A673 (cell line): Measurements from ENCODE around the gene CCDC158. TPM values are rescaled to one million over a fixed set of nuclear protein-coding genes. Genes with fewer than 3 reads are reported as not detected.

ENCODE experiments used
- BruUV-seq: library from RNA; stranded (reverse); fragments of 400-500 nt; replicated peaks from 2 replicates; lab custom pipeline; 2021; lab: Mats Ljungman, UMichigan
- CTCF ChIA-PET: fragments of 300-600 bp; sonication (Branson Sonifier 250); formaldehyde crosslinking; loops from one replicate; lab custom pipeline; 2022; ENCODE audit warnings: antibody characterized with exemption; lab: Charles Lee
- POLR2A ChIA-PET: fragments of 300-600 bp; sonication (Branson Sonifier 250); formaldehyde crosslinking; loops from one replicate; lab custom pipeline; 2022; ENCODE audit warnings: antibody characterized with exemption; ENCODE audit not compliant: low non-redundant PET; lab: Charles Lee
- DNase-seq: peaks from one replicate; pipeline ENCODE4 v3.0.0-alpha.2; 2015; ENCODE audit warnings: low spot score
- H3K27ac ChIP-seq: fragments of 200-600 bp; sonication (generic); 2 replicates; pipeline ENCODE4 v1.5.1; 2016; ENCODE audit warnings: mixed run types, low read depth, mild to moderate bottlenecking, mixed read lengths, antibody characterized with exemption, low read length; ENCODE audit not compliant: poor library complexity, severe bottlenecking
- H3K27me3 ChIP-seq: fragments of 200-600 bp; sonication (generic); replicated peaks from 2 replicates; pipeline ENCODE4 v1.6.1; 2017; ENCODE audit warnings: mixed run types, low read depth, mild to moderate bottlenecking, mixed read lengths, antibody characterized with exemption, low read length; ENCODE audit not compliant: insufficient read depth, poor library complexity
- H3K36me3 ChIP-seq: fragments of 200-600 bp; sonication (generic); 2 replicates; pipeline ENCODE4 v1.6.1; 2016; ENCODE audit warnings: mixed run types, mild to moderate bottlenecking, mixed read lengths, antibody characterized with exemption, low read length; ENCODE audit not compliant: insufficient read depth, poor library complexity, severe bottlenecking
- H3K4me1 ChIP-seq: fragments of 200-600 bp; sonication (generic); 2 replicates; pipeline ENCODE4 v1.6.1; 2017; ENCODE audit warnings: mixed run types, mild to moderate bottlenecking, mixed read lengths, antibody characterized with exemption, low read length; ENCODE audit not compliant: insufficient read depth, poor library complexity, severe bottlenecking
- H3K4me3 ChIP-seq: fragments of 200-600 bp; sonication (generic); 2 replicates; pipeline ENCODE4 v1.5.1; 2016; ENCODE audit warnings: low read depth, mixed run types, mild to moderate bottlenecking, mixed read lengths, low read length; ENCODE audit not compliant: poor library complexity, severe bottlenecking
- H3K9me3 ChIP-seq: fragments of 200-600 bp; sonication (generic); 2 replicates; pipeline ENCODE4 v1.6.1; 2016; ENCODE audit warnings: mixed run types, low read depth, mild to moderate bottlenecking, mixed read lengths, antibody characterized with exemption, low read length; ENCODE audit not compliant: poor library complexity, severe bottlenecking
- CTCF ChIP-seq: fragments of 300-800, 200-600 bp; sonication (generic); conservative IDR thresholded peaks from 2 replicates; pipeline ENCODE4 v1.5.1; 2017; ENCODE audit warnings: low read depth, mild to moderate bottlenecking, antibody characterized with exemption, low read length, moderate library complexity, mixed read lengths
- EZH2 ChIP-seq: fragments of 200-600 bp; sonication (generic); IDR thresholded peaks from 2 replicates; pipeline ENCODE4 v1.6.1; 2017; ENCODE audit warnings: borderline replicate concordance, low read depth, mild to moderate bottlenecking, mixed read lengths, antibody characterized with exemption, low read length; ENCODE audit not compliant: poor library complexity, severe bottlenecking
- intact Hi-C: fragments of 100-400 bp; cut with micrococcal nuclease; formaldehyde crosslinking; loops from one replicate; pipeline ENCODE4 v1.10.0; 2022; ENCODE audit not compliant: unreplicated experiment
- total RNA-seq: library from RNA; stranded (reverse); gene quantifications from 2 replicates; pipeline ENCODE4 v1.2.3, GENCODE V29; 2021

Gene CCDC158
- total RNA-seq, 1 experiment from 2014 or later: not detected

GRCh38 chr4:76301068-76301774 lies 119.7 kb downstream of the CCDC158 start:
- CTCF ChIA-PET: no interaction called here
- no TSS peak for BruUV-seq
- Histone ChIP-seq H3K4me3 (no peak overlapping the region), H3K9me3 (no peaks in the 10 kb centered on the region), H3K36me3 (no peaks in the 10 kb centered on the region), H3K4me1 (no peaks in the 10 kb centered on the region), H3K27ac (no peak overlapping the region), H3K27me3 (no peaks in the 10 kb centered on the region)
- no peak for TF ChIP-seq EZH2
- no peak for TF ChIP-seq CTCF
- POLR2A ChIA-PET: no interaction called here
- intact Hi-C loops: no loop called here
- DNase-seq: no peak

DNA sequence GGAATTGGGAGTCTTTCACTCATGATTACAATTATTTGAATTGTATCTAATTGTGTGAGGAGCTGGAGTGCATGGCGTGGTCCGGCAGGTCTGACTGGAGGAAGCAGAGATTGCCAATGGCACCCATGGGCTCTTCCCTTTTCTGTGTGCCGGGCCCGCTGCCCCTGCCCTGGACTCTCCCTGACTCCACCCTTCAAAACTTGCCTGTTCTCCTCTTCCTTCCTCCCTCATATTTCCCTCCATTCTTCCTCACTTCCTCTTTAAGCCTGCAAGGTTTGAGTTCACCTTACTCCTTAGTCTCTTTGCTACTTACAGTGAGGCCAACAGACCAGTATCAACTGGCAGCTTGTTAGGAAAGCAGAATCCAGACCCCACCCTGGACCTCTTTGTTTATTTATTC lies 120.9 kb downstream of the CCDC158 start:
- H3K9me3 ChIP-seq: no peaks in the 10 kb centered on the region
- no peak for DNase-seq
- TF ChIP-seq EZH2 (no peak), CTCF (no peak)
- no peaks in the 10 kb centered on the region for H3K4me1 ChIP-seq
- intact Hi-C loops: no loop called here
- H3K36me3 ChIP-seq: no peaks in the 10 kb centered on the region
- no peak overlapping the region for H3K27ac ChIP-seq
- H3K27me3 ChIP-seq: no peaks in the 10 kb centered on the region
- CTCF ChIA-PET: no interaction called here
- H3K4me3 ChIP-seq: no peak overlapping the region
- POLR2A ChIA-PET: no interaction called here
- BruUV-seq: no TSS peak

DNA sequence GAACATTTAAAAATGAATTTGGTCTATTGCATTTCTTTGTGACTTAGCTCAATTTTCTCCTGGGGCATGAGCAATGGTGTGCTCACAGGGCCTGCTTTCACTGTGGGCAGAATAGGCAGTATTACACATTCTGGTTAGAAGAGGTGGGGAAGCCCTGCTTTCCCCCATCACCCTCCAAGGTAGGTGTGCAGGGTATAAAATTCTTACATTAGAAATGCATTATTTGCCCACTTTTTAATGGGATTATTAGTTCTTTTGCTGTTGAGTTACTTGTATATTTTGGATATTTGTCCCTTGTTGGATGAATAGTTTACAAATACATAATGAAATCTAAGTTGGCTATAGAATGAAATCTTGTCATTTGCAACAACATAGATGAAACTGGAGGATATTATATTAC lies 122.7 kb downstream of the CCDC158 start:
- TF ChIP-seq CTCF (no peak), EZH2 (no peak)
- H3K9me3 ChIP-seq: no peaks in the 10 kb centered on the region
- H3K27ac ChIP-seq: no peak overlapping the region
- intact Hi-C loops: no loop called here
- no peak overlapping the region for H3K4me3 ChIP-seq
- no peaks in the 10 kb centered on the region for H3K36me3 ChIP-seq
- ChIA-PET CTCF (no interaction called here), POLR2A (no interaction called here)
- no TSS peak for BruUV-seq
- no peaks in the 10 kb centered on the region for H3K27me3 ChIP-seq
- no peak for DNase-seq
- no peaks in the 10 kb centered on the region for H3K4me1 ChIP-seq
